Upper lobe of left lung (tissue), 4 donors: Measurements from ENCODE around the gene CUBN.

ENCODE experiments used
- EP300 ChIP-seq, 4 donors: sonication (generic); formaldehyde crosslinking; IDR thresholded peaks; one replicate each; pipeline ENCODE4 v1.5.1; 2017; ENCODE audit warnings: antibody characterized with exemption in 4 of 4, control low read depth in 2 of 4
- POLR2A ChIP-seq, 4 donors: fragments of 450-650 bp; IDR thresholded peaks; one replicate each; pipeline ENCODE4 v1.5.1; 2016 to 2017; ENCODE audit warnings: antibody characterized with exemption in 4 of 4, mild to moderate bottlenecking in 2 of 4
- POLR2AphosphoS5 ChIP-seq, 2 donors: sonication (generic); formaldehyde crosslinking; IDR thresholded peaks; one replicate each; pipeline ENCODE4 v1.5.1; 2017; ENCODE audit warnings: antibody characterized with exemption in 2 of 2
- TF ChIP-seq, protein P1 (sequence below), 6 experiments: fragments of 450-650 bp in 4 of 6; fragments of 200-600 bp in 2 of 6; sonication (generic) in 2 of 6; IDR thresholded peaks; one replicate each; pipeline ENCODE4 v1.5.1; 2016 to 2019; ENCODE audit warnings: antibody characterized with exemption in 6 of 6

DNA sequence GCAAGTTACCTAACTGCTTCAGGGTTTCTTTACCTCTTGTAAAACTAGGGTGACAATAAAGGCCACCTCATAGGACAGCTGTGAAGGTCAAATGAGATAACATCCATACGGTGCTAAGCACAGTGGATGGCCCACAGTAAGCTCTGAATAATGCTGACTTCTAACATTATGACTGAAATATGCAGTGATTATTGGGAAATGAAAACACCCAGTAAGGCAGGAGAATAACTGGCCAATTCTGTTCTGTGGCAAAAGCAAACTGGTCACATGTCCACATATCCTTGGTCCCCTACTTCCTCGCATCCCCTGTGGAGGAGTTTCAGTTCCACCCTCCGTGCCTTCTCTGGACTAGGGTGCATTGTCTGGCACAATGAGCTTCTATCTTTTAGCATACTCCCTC, 1.4 kb downstream of the CUBN start:
- TF ChIP-seq, protein P1, sequence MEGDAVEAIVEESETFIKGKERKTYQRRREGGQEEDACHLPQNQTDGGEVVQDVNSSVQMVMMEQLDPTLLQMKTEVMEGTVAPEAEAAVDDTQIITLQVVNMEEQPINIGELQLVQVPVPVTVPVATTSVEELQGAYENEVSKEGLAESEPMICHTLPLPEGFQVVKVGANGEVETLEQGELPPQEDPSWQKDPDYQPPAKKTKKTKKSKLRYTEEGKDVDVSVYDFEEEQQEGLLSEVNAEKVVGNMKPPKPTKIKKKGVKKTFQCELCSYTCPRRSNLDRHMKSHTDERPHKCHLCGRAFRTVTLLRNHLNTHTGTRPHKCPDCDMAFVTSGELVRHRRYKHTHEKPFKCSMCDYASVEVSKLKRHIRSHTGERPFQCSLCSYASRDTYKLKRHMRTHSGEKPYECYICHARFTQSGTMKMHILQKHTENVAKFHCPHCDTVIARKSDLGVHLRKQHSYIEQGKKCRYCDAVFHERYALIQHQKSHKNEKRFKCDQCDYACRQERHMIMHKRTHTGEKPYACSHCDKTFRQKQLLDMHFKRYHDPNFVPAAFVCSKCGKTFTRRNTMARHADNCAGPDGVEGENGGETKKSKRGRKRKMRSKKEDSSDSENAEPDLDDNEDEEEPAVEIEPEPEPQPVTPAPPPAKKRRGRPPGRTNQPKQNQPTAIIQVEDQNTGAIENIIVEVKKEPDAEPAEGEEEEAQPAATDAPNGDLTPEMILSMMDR (IDR thresholded peaks at IDR 0.05) = no peak
- TF ChIP-seq POLR2A (IDR thresholded peaks at IDR 0.05) (no peak), EP300 (IDR thresholded peaks at IDR 0.05) (no peak), POLR2AphosphoS5 (IDR thresholded peaks at IDR 0.05) (no peak)
